Measurements from ENCODE around the gene DNM3.

DNA sequence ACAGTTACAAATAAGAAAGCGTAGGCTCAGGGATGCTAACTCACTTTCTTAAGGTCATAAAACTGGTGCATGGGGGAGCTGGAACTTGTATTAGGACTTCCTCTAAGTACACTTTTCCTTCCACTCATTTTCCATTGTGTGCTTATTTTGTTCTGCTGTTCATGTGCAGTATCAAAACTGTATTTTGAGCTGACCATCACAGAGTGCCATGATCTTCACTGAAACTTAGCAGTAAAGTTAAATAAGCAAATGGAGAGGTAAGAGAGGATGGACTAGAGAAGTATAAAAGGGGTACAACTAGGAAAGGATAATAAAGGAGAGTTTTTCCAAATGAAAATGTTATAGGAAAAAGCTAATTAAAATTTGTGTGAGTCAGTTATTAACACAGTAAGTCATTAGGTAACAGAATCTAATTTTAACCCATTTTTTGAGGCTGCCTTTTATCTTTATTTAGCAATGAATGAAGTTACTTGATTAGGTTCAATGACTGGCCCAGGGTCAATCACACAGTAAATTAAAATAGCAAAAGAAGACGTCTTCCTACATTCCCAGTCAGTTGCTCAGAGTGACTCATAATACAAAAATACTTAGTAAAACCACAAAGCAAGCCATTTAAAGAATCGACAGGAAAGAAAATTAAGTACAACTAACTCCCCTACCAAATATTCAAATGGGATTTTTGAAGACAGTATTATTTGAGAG is 413.4 kb downstream of the DNM3 start:
- TF ChIP-seq, protein P1, sequence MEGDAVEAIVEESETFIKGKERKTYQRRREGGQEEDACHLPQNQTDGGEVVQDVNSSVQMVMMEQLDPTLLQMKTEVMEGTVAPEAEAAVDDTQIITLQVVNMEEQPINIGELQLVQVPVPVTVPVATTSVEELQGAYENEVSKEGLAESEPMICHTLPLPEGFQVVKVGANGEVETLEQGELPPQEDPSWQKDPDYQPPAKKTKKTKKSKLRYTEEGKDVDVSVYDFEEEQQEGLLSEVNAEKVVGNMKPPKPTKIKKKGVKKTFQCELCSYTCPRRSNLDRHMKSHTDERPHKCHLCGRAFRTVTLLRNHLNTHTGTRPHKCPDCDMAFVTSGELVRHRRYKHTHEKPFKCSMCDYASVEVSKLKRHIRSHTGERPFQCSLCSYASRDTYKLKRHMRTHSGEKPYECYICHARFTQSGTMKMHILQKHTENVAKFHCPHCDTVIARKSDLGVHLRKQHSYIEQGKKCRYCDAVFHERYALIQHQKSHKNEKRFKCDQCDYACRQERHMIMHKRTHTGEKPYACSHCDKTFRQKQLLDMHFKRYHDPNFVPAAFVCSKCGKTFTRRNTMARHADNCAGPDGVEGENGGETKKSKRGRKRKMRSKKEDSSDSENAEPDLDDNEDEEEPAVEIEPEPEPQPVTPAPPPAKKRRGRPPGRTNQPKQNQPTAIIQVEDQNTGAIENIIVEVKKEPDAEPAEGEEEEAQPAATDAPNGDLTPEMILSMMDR (conservative IDR thresholded peaks at IDR 0.05; ENCODE audit: low read depth, low read length): no peak
- no peak for TF ChIP-seq EZH2 (IDR thresholded peaks at IDR 0.05; ENCODE audit: borderline replicate concordance, low read depth, low read length, poor library complexity, severe bottlenecking)

All from A673 (cell line).